DMS53 treated with DMSO at 0.1 percent for 48 hours (cell line): ENCODE measurements around the gene TOMM40L.
A peak's percentile ranks its signal among the peaks of the same experiment; 100 is the strongest.

Experiments
- DNase-seq: peaks from one replicate; lab custom pipeline; 2025; ENCODE audit not compliant: unreplicated experiment; lab: John Stamatoyannopoulos, UW

Gene TOMM40L

DNA sequence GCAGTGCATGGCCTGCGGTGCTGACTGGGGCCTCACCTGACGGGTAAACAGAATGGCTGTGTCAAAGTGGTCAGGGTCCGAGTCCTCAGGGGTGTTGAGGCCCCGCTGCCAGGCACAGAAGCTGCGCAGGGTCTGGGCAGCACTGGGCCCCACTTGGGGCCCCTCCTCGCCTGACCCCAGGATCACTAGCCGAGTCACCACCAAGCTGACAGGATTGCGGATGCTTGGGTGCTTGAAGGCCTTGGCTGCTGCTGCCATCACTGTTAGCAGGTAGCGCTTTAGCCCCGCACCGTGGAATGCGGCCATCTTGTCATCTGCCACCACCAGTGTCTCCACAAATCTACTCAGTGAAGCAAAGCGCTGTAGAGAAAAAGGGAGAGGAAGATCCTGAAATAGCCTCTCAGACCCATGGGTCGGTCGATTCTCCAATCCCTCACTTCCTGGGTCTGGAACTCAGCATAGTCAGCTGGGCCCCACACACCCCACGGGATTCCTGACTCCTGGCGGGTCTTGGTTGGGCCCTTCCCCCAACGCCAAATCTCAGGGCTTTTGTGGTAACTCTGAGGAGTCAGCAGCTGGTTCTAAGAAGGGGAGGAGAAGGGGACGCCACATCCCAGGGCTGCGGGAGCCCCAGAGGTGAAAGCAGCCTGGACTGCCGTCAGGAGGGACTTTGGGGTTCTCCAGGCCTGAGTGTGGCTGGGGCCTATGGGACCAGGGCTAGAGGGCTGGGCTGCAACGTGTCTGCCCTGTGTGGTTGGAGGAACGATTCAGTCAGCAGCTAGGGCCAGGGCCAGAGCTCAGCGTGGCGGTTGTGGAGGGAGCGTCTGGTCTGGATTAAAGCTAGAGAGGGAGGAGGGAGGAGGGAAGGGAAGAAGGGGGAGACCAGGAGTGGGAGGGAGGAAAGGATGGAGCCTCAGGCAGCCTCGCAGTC is 29.1 kb upstream of the TOMM40L start:
- DNase-seq: no peak

DNA sequence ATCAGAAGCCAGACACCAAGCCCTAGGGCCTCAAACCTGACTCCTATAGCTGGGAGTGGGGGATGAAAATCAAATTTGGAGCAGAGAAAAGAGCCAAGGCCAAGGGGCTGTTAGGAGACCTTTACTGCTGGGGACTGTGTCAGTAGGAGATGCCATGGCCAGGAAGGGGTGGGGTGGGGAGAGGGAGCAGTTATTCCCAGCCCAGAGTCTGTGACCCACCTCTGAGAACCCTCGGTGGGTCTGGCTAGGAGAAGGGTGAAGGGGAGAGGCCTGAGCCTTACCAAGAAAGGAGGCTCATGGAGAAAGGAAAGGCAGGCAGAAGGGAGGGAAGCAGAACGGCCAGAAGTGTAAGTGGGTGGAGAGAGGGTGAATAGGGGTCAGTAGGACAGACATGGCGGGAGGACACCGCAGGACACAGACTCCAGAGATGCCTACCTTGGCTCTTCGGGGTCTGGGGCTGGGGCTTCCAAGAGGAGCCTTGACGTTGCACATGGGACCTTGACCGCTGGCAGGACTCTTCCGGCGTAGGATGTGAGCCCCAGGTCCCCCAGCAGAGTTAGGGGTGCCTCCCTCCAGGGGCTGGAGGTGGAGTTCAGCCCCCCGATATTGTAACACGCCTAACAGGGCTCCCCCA is 28.2 kb upstream of the TOMM40L start:
- no peak for DNase-seq

DNA sequence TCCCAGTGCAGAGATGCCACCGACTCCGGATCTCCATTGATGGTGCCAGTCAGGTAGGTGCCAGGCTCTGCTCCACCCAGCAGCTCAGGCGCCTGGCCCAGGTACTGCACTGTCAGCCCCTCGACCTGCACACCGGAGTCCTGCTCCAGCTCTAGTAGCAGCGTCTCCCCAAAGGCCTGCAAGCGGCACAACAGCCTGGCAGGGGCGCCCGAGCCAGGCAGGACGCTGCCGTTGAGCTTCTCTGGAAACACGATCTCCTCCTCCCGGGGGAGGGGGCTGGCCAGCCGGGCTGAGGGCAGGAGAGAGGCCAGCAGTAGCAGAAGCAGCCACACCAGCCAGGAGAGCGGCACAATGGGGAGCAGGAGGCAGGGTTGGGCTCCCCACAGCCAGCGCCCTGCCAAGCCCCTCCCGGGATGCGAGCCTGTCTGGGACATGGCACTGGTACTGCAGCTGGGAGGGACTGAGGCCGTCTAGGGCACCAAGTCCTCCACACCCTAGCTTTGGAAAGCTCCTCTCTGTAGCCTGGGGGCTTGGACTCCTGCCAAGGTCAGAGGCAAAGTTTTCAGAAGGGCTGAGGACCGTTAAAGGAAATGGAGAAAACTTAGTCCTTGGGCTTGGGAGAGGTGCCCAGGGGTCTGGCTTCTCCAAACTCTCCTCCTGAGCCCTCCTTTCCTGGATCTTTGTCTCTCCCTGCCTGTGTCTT is 27.5 kb upstream of the TOMM40L start:
- DNase-seq: no peak

DNA sequence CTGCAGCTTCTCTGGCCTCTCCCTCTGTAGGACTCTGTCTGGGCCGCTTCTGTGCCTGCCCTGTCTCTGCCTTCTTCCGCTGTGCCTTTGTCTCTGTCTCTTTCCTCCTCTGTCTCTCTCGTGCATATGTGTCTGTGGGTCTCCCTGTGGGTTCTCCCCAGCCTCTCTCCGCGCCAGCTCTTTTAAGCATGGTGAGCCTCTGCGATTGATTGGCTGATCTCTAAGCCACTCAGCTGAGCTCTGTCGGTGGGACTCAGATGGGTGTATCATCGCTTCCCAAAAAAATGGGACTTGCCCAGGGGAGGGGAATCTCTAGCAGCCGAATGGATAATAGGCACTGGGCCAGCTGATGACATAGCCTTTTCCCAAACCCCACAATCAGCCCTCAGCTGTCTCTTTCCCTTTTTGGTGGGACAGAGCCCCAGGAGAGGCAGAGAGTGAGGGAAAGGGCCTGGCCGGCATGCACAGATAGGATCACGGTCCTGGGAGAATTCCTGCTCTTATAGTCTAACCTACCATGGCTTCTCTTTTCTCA is 26.9 kb upstream of the TOMM40L start, which contains the start of gene ADAMTS4:
TSS of gene ADAMTS4 (minus strand) at position 158 of the 535 bp plus-strand sequence. CDS start 427 bp downstream, outside the sequence.
- DNase-seq: no peak

DNA sequence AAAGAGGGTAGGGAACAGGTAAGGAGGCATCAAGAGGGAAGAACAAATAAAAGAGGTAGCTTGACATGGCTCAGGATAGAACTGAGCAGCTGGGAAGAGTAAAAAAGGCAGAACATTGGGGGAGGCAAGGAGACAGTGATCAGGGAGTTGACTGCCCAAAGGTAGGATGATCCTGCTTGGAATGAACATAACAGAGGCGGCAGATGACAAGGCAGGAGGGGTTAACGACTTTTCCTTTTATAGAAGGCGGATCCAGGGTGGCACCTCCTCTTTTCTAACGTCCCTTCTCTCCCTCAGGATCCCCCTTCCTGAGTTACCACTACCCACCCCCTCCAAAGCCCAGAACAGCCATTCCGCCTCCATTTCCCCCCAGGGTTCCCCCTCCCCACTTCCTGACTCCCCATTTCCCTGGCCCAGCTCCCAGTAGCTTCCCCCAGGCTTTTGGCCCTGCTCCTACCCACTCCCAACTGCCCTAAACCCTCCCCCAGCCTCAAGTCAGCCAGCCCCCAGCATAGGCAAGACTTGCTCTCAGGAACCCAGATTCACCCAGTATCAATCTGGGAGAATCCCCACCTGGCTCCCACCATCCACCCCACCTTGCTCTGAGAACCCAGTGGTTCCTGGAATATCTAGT is 26.2 kb upstream of the TOMM40L start:
- no peak for DNase-seq

DNA sequence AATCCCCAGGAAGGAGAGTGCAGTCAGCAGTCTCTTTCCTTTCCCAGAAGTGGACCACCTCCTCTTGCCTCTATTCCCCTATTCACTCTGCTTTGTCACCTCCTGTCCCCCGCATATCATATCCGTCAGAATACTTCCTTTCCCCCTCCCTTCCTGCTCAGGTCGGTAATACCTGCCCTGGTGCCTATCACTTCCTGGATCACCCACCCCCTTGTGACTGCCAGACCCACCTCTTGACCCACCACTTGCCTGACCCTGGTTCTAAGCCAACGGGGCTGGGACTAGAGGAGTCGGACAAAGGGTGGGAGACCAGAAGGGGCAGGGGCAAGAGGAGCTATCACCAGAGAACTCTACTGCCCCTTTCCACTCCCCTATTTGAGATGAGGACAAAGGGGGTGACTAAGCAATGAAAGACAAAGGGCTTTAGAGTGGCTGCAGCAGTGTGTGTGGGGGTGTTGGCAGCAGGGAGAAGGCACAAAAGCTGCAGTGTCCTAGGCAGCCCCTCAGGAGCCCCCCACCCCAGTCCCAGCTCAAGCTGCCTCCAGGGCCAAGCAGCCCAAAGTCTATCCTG is 25.4 kb upstream of the TOMM40L start:
- DNase-seq: no peak

DNA sequence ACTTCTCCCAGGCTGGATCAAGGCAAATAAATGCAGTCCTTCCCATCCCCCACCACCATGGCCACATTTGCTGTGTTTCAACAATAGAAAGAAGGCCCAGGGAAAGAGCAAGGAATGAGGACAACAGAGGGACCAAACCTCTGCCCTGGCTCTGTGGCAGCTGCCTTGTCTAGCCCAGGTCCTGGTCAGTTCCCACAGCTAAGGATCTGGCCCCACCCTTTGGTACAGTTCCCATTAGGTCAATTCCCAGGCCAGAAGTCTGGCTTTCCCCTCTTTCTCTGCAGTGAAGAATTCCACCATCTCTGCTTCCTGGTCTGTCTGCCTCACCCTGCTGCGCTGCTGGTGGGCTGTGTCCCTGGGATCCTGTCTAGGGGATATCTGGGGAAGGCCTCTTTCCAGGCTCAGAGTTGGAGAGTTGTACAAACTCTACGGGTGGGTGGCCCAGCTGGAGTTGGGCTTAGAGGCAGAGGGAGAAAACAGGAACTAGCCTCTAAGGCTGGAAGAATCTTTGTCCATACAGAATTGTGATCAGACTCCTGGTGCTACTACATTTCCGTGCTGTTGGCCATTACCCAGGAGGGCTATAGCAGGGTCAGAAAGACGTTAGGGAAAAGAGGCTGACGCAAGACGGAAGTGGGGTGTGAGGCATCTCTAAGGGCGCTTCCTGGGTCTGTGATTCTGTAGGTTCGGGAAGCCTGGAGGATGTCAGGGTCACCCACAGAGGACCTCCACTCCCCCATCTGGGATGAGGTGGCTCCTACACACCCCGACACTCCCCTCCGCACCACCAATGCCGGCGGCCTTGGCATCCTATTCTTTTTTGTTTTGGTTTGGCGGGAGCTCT is 24.6 kb upstream of the TOMM40L start:
- no peak for DNase-seq

DNA sequence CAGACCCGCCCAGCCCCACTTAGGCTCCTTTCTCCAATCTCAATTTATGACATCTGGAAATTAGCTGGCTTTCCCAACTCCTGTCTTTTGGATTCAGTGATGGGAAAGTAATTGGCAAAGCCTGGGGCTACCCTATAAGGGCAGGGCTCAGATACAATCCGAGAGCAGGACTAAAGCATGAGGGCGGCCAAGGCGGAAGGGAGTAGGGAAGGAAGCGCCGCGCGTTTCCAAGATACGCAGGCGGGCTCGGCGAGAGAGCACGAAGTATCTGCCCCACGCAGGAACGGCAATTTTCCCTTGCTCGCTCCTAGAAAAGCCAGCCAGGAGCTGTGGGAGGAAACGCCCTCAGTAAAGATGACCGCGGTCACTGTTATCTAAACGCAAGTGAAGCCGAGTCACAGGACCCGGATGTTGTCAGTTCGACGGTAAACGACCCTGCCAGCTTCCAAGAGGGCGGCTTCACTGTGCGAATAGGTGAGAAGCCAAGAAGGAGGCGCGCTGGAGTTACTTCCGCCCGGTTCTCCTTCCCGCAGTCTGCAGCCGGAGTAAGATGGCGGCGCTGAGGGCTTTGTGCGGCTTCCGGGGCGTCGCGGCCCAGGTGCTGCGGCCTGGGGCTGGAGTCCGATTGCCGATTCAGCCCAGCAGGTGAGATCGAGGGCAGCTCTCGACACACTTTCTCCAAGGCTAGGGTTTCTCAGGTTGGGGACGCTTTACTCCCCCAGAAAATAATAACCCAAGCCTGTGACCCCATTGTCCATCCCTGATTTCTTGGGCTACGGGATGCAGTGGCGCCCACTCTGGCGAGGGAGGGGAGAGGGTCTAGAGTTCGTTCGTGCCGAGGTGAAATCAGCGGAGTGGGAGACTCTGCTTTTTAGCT is 23.8 kb upstream of the TOMM40L start, which contains the start of gene NDUFS2:
TSS of gene NDUFS2 (plus strand) at position 532 of the 877 bp plus-strand sequence. CDS start at position 551, 19 bp downstream.
- DNase-seq: peak; percentile 97

DNA sequence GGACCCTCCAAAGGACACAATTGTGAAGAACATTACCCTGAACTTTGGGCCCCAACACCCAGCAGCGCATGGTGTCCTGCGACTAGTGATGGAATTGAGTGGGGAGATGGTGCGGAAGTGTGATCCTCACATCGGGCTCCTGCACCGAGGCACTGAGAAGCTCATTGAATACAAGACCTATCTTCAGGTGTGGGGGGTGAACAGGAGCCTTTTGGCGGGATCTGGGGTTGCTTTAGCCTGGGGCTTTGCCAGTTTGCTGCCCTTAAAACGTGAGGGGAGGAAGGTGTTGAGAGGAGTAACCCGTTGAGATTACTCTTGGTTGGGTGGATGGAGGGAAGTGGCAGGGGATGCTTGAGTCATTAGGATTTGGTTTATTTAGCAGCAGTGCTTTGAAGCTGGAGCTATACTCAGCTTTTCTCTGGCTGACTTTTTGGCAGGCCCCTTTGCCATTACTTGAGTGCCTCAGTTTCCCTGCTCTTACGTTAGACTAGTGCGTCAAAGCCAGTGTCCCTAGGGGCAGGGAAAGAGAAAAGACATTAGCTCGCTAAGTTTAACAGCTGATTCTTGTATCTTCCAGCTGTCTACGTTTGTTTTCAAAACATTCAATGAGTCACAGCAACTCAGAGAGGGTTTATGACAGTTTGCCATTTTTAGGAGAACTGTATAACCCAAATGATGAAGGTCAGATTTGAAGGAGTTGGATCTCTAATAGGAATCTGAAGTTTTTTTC is 19.3 kb upstream of the TOMM40L start:
- DNase-seq: no peak

DNA sequence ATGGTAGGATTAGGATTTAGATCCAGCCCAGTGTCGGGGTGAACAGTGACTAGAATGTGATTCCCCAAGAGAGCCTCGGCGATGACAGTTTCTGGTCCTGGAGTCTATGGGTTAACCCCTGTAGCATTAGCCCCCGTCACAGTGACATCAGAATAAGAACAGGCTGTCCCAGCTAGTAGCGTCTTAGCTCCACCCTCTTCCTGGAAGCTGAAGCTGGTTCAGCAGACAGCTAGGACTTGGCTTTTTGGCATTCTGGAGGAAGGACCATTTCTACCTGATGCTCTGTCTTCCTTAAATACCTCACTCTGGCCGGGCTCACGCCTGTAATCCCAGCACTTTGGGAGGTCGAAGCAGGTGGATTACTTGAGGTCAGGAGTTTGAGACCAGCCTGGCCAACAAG is 18.7 kb upstream of the TOMM40L start:
- DNase-seq: no peak

DNA sequence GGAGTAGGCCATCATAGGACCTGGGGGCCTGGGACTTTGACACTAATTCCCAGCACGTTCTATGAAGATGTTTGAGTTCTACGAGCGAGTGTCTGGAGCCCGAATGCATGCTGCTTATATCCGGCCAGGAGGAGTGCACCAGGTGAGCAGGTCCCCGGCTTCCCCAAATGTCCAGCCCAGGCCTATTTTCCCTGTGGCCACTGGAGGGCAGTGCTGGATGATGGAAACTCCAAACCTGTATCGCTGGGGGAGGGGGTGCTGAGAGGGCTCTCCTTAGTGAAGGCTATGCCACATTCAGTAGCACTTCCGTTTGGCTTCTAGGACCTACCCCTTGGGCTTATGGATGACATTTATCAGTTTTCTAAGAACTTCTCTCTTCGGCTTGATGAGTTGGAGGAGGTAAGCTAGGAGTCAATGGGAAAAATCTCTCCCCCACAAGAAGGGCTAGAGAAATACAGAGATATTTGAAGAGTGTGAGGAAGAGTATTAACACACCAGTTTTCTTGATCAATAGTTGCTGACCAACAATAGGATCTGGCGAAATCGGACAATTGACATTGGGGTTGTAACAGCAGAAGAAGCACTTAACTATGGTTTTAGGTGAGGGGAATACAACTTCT is 16.0 kb upstream of the TOMM40L start:
- DNase-seq: peak; percentile 81

DNA sequence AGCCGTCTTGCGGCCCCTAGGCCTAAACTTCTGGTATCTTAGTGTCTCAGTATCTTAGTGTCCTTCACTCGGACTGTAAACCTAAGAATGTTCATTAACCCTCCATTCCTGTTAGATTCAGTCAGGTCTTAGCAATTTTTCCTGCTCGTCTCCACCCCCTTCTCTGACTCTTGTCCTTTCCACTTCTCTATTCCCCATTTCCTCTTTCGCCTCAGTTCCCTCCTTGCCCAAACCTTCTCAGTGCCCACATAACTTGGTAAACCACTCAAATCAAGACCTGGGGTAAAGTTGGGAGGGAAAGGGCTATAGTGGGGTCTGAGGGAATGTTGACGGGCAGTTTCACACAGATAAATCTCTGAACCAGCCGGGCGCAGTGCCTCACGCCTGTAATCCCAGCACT is 11.5 kb upstream of the TOMM40L start:
- no peak for DNase-seq

DNA sequence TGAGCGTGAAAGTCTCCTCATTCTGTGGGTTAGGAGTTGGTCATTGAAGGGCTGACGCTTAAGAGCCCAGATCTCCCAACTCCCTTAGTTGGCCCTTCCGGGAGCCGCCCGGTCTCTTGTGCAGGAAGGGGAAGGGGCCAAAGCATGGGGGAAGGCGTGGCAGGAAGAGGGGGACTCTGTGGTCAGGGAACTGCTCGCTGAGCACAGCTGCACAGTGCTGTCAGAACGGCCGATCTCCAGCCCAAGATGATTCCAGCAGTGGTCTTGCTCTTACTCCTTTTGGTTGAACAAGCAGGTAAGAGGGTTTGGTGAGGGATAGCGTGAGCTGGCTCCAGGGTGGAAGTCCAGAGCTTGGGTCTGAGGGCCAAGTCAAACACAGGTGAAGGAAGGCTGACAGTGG is 10.8 kb upstream of the TOMM40L start, which contains the start of gene FCER1G:
TSS of gene FCER1G (plus strand) at position 220 of the 400 bp plus-strand sequence. CDS start at position 247, 27 bp downstream.
- no peak for DNase-seq

DNA sequence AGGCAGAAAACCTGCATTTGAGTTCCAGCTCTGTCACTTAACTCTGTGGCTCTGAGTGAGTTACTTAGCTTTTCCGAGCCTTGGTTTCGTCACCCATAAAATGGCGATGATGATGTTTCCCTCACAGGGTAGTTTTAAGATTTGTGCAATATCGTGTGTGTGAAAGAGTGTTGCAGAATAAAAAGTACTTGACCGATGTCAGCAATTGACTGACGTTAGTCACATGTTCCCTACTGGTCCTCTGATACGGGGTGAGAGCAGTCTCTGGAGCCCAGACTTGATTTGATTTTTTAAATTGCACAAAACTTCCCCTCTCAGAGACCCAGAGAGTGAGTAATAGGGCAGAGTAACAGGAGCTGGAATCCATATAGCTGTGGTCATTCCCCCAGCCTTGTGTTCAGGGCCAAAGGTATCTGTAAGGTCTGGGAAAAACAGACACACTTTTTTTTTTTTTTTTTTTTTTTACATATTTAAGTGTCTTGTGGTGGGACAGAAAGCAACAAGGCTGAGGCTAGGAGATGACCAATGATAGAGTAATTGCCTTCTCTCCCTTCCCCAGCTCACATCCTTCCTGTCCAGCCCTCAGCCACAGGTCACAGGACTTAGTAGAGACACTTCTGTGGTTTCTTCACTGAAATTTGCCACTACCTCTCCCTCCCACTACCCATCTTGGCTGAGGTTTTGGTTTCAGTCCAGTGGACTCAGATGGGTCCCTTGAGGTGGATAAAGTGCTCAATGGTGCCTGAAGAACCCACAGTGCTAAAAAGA is 8.7 kb upstream of the TOMM40L start:
- DNase-seq: no peak

DNA sequence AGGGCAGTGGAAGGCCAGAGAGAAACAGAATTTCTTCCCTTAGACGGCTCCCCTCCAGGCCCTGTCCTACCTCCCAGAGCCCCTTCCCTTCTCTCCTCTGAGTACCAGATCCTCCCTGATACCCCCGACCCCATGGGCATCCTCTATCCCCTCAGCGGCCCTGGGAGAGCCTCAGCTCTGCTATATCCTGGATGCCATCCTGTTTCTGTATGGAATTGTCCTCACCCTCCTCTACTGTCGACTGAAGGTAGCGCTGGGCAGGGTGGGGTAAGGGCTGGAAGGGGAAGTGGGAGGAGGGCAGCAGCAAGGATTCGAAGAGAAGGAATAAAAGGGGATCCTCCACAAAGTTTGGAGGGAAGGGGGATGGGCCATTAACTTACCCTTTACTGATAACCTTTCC is 8.0 kb upstream of the TOMM40L start:
- no peak for DNase-seq

DNA sequence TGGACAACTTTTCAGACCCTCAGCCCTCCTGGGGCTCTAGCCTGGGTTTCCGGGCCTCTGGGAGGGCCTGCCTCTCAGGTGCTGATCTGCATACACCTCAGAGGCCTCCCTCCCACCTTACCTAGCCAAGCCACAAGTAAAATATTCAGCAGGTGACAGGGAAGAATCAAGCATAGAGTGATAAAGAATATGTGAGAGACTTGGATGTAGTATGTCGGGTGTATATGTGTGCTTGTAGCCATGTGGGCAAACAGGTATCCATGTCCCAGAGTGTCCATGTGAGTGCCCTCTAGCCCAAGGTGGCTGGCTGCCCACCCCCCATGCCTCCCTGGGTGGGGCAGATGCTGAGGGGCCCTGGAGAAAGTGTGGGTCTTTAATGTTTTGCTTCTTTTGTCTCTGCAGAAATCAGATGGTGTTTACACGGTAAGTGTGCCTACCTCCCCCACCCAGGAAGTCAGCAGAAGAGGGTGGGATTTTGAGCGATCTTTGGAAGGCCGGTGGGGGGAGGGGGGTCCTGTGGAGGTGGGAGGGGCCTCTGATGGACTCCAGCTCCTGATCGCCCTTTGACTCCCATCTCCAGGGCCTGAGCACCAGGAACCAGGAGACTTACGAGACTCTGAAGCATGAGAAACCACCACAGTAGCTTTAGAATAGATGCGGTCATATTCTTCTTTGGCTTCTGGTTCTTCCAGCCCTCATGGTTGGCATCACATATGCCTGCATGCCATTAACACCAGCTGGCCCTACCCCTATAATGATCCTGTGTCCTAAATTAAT is 7.4 kb upstream of the TOMM40L start:
- DNase-seq: no peak
